Fibroblast of the conjunctiva (primary cell): ENCODE data around the gene BRD9.
"Not testable (repeated sequence)": the region's sequence is repeated elsewhere in the genome, so short reads cannot be mapped to it uniquely, and the experiment has no call there.

Experiments used
- DNase-seq: peaks from one replicate; pipeline ENCODE4 v3.0.0-alpha.2; 2010; ENCODE audit warnings: low read depth

Gene BRD9

GRCh38 chr5:922436-923280, 30.1 kb upstream of the BRD9 start:
- no peak for DNase-seq

GRCh38 chr5:921456-922435, 29.1 kb upstream of the BRD9 start:
- no peak for DNase-seq

GRCh38 chr5:920321-920720, 27.7 kb upstream of the BRD9 start:
- no peak for DNase-seq

GRCh38 chr5:919356-920000, 26.9 kb upstream of the BRD9 start:
- no peak for DNase-seq

- DNase-seq: not testable (repeated sequence)
Observed at GRCh38 chr5:918717-919116, 26.1 kb upstream of the BRD9 start.

GRCh38 chr5:916441-917293, 24.1 kb upstream of the BRD9 start:
- DNase-seq: no peak

- no peak for DNase-seq
Observed at GRCh38 chr5:915946-916345, 23.3 kb upstream of the BRD9 start.

GRCh38 chr5:915346-915745, 22.7 kb upstream of the BRD9 start:
- DNase-seq: not testable (repeated sequence)

GRCh38 chr5:914612-915011, 22.0 kb upstream of the BRD9 start:
- DNase-seq: no peak

- DNase-seq: no peak
Observed at GRCh38 chr5:914174-914573, 21.6 kb upstream of the BRD9 start.

GRCh38 chr5:912280-913091, 19.9 kb upstream of the BRD9 start:
- DNase-seq: peak; percentile 74

- DNase-seq: no peak
Observed at GRCh38 chr5:911601-912000, 19.0 kb upstream of the BRD9 start.

GRCh38 chr5:910769-911160, 18.2 kb upstream of the BRD9 start:
- no peak for DNase-seq

- no peak for DNase-seq
Observed at GRCh38 chr5:909994-910768, 17.6 kb upstream of the BRD9 start.

GRCh38 chr5:909086-909485, 16.5 kb upstream of the BRD9 start:
- no peak for DNase-seq

GRCh38 chr5:908172-908571, 15.6 kb upstream of the BRD9 start:
- DNase-seq: no peak

GRCh38 chr5:907366-907910, 14.8 kb upstream of the BRD9 start:
- DNase-seq: no peak

GRCh38 chr5:905139-905642, 12.6 kb upstream of the BRD9 start:
- no peak for DNase-seq

GRCh38 chr5:903756-904096, 11.1 kb upstream of the BRD9 start:
- no peak for DNase-seq
